Esophagus muscularis mucosa (tissue), 4 donors: ENCODE measurements around the gene TNPO1.

Source experiments
- EP300 ChIP-seq: sonication (generic); formaldehyde crosslinking; IDR thresholded peaks from one replicate; pipeline ENCODE4 v1.6.1; 2017; ENCODE audit warnings: antibody characterized with exemption
- POLR2AphosphoS5 ChIP-seq, 2 donors: sonication (generic); formaldehyde crosslinking; IDR thresholded peaks; one replicate each; pipeline ENCODE4 v1.6.1; 2017; ENCODE audit warnings: antibody characterized with exemption in 2 of 2
- TF ChIP-seq, protein P1 (sequence below), 3 experiments: fragments of 200-600 bp in 2 of 3; fragments of 450-650 bp in 1 of 3; sonication (generic) in 2 of 3; IDR thresholded peaks; one replicate each; pipeline ENCODE4 v1.5.1; 2017 to 2019; ENCODE audit warnings: antibody characterized with exemption in 3 of 3, mild to moderate bottlenecking in 2 of 3, moderate library complexity in 1 of 3

GRCh38 chr5:72788866-72789505 is 27.5 kb upstream of the TNPO1 start:
- TF ChIP-seq, protein P1, sequence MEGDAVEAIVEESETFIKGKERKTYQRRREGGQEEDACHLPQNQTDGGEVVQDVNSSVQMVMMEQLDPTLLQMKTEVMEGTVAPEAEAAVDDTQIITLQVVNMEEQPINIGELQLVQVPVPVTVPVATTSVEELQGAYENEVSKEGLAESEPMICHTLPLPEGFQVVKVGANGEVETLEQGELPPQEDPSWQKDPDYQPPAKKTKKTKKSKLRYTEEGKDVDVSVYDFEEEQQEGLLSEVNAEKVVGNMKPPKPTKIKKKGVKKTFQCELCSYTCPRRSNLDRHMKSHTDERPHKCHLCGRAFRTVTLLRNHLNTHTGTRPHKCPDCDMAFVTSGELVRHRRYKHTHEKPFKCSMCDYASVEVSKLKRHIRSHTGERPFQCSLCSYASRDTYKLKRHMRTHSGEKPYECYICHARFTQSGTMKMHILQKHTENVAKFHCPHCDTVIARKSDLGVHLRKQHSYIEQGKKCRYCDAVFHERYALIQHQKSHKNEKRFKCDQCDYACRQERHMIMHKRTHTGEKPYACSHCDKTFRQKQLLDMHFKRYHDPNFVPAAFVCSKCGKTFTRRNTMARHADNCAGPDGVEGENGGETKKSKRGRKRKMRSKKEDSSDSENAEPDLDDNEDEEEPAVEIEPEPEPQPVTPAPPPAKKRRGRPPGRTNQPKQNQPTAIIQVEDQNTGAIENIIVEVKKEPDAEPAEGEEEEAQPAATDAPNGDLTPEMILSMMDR (IDR thresholded peaks at IDR 0.05): no peak
- TF ChIP-seq EP300: no peak
- no peak for TF ChIP-seq POLR2AphosphoS5 (IDR thresholded peaks at IDR 0.05)
